B cell (primary cell): ENCODE data around the gene DCAF8L2. TPM values are rescaled to one million over a fixed set of nuclear protein-coding genes. Genes with fewer than 3 reads are reported as not detected.

ENCODE experiments used
- ATAC-seq: fragments of 200-7000 bp; cut with Tn5 transposase; one replicate; pipeline ENCODE4 v1.10.0; 2021; ENCODE audit warnings: low read depth, mild to moderate bottlenecking, moderate number of reproducible peaks, moderate library complexity
- CTCF ChIA-PET: fragments of 350-600 bp; sonication (Branson Sonifier 250); formaldehyde crosslinking; loops from one replicate; lab custom pipeline; 2021; ENCODE audit warnings: antibody characterized with exemption, inconsistent platforms; lab: Charles Lee
- POLR2A ChIA-PET: fragments of 350-600 bp; sonication (Branson Sonifier 250); formaldehyde crosslinking; loops from one replicate; lab custom pipeline; 2021; ENCODE audit warnings: antibody characterized with exemption; lab: Charles Lee
- DNase-seq: peaks from one replicate; pipeline ENCODE4 v3.0.0; 2013
- H2AFZ ChIP-seq: 2 replicates; pipeline ENCODE4 v1.6.1; 2012; ENCODE audit warnings: mild to moderate bottlenecking, low read depth, low read length; ENCODE audit not compliant: insufficient read depth, poor library complexity, severe bottlenecking
- H3K27ac ChIP-seq, 2 donors: 1 replicate in 1 of 2; 2 replicates in 1 of 2; pipeline ENCODE4 v1.5.1; 2012 to 2013; ENCODE audit warnings: low read length in 2 of 2, mild to moderate bottlenecking in 2 of 2, moderate library complexity in 1 of 2
- H3K27me3 ChIP-seq, 4 experiments: fragments of 200-600 bp in 1 of 4; sonication (generic) in 1 of 4; replicated peaks in 1 of 4; 1 replicate in 2 of 4; 2 replicates in 2 of 4; pipeline versions ENCODE4 v1.6.1 to v1.7.0; 2013 to 2016; ENCODE audit warnings: low read length in 3 of 4, mild to moderate bottlenecking in 2 of 4, mixed read lengths in 1 of 4, moderate library complexity in 1 of 4; ENCODE audit not compliant: insufficient read depth in 4 of 4, control insufficient read depth in 3 of 4; ENCODE audit errors: control extremely low read depth in 1 of 4
- H3K36me3 ChIP-seq, 2 experiments: replicated peaks in 1 of 2; 1 replicate in 1 of 2; 2 replicates in 1 of 2; pipeline versions ENCODE4 v1.6.1 to v1.7.1; 2013; ENCODE audit warnings: low read length in 1 of 2; ENCODE audit not compliant: insufficient read depth in 2 of 2, control insufficient read depth in 1 of 2; ENCODE audit errors: control extremely low read depth in 1 of 2, extremely low read depth in 1 of 2
- H3K4me1 ChIP-seq, 2 donors: fragments of 200-600 bp in 1 of 2; sonication (generic) in 1 of 2; 1 replicate in 1 of 2; 2 replicates in 1 of 2; pipeline versions ENCODE4 v1.5.1 to v1.6.1; 2013 to 2017; ENCODE audit warnings: low read length in 2 of 2; ENCODE audit not compliant: control insufficient read depth in 2 of 2, insufficient read depth in 2 of 2
- H3K4me2 ChIP-seq: replicated peaks from 2 replicates; pipeline ENCODE3; 2012; ENCODE audit warnings: mild to moderate bottlenecking, low read depth, low read length; ENCODE audit not compliant: poor library complexity, severe bottlenecking
- H3K4me3 ChIP-seq, 5 experiments: fragments of 200-600 bp in 1 of 5; sonication (generic) in 1 of 5; 1 replicate in 3 of 5; 2 replicates in 2 of 5; pipeline versions ENCODE4 v1.5.1 to v1.7.0; 2011 to 2016; ENCODE audit warnings: low read length in 4 of 5, mild to moderate bottlenecking in 4 of 5, low read depth in 2 of 5, control low read depth in 1 of 5, moderate library complexity in 1 of 5; ENCODE audit not compliant: insufficient read depth in 1 of 5; ENCODE audit errors: control extremely low read depth in 1 of 5, extremely low read depth in 1 of 5
- H3K79me2 ChIP-seq: fragments of 200-600 bp; sonication (generic); one replicate; pipeline ENCODE4 v1.6.0; 2016; ENCODE audit warnings: low read length; ENCODE audit not compliant: control insufficient read depth, insufficient read depth
- H3K9ac ChIP-seq: fragments of 200-600 bp; sonication (generic); 2 replicates; pipeline ENCODE4 v1.6.1; 2017; ENCODE audit warnings: mild to moderate bottlenecking, low read length, moderate library complexity
- H3K9me3 ChIP-seq, 3 donors: one replicate each; pipeline versions ENCODE4 v1.6.1 to v1.7.1; 2013; ENCODE audit warnings: low read length in 2 of 3; ENCODE audit not compliant: control insufficient read depth in 2 of 3, insufficient read depth in 1 of 3; ENCODE audit errors: control extremely low read depth in 1 of 3
- H4K20me1 ChIP-seq: 2 replicates; pipeline ENCODE4 v1.6.0; 2012; ENCODE audit warnings: mild to moderate bottlenecking, low read length; ENCODE audit not compliant: insufficient read depth, control insufficient read depth, poor library complexity, severe bottlenecking
- H3K27ac Mint-ChIP-seq: one replicate; pipeline ENCODE4 v1.8.0; 2021; ENCODE audit warnings: mixed read lengths
- H3K27me3 Mint-ChIP-seq: one replicate; pipeline ENCODE4 v1.8.0; 2021; ENCODE audit warnings: mixed read lengths
- H3K4me1 Mint-ChIP-seq: one replicate; pipeline ENCODE4 v1.8.0; 2021; ENCODE audit warnings: mixed read lengths
- H3K4me3 Mint-ChIP-seq: one replicate; pipeline ENCODE4 v1.8.0; 2021; ENCODE audit warnings: mixed read lengths
- H3K9me3 Mint-ChIP-seq: one replicate; pipeline ENCODE4 v1.8.0; 2022; ENCODE audit warnings: mixed read lengths; ENCODE audit not compliant: insufficient read depth
- CTCF ChIP-seq: fragments of 200-600 bp; IDR thresholded peaks from one replicate; pipeline ENCODE4 v1.8.0; 2022; ENCODE audit warnings: antibody characterized with exemption, mild to moderate bottlenecking
- EZH2 ChIP-seq: IDR thresholded peaks from 2 replicates; pipeline ENCODE4 v1.6.1; 2012; ENCODE audit warnings: borderline replicate concordance, low read depth, mild to moderate bottlenecking, moderate library complexity, low read length; ENCODE audit not compliant: insufficient read depth, poor library complexity, severe bottlenecking
- WGBS: methylation state at CpG from one replicate; pipeline ENCODE4 v1.1.5; 2013; ENCODE audit warnings: missing lambda C conversion rate; ENCODE audit not compliant: insufficient coverage; 5-methylcytosine and 5-hydroxymethylcytosine counted together
- intact Hi-C: fragments of 100-400 bp; cut with micrococcal nuclease; formaldehyde crosslinking; loops from one replicate; pipeline ENCODE4 v1.10.0; 2022
- polyA plus RNA-seq: library from polyadenylated mRNA; depleted of rRNA; stranded (reverse); fragments of >200 nt; gene quantifications from 2 replicates; pipeline ENCODE4 v1.2.3, GENCODE V29; 2012
- total RNA-seq, 2 donors: library from RNA; stranded (reverse); fragments of 120-200 nt in 1 of 2; gene quantifications; 1 replicate in 1 of 2; 2 replicates in 1 of 2; pipeline versions ENCODE4 v1.2.3 to v1.2.4, GENCODE V29; 2013 to 2022

Gene DCAF8L2
- total and polyA plus RNA-seq, 2 donors (not counting 1 experiment from before 2014, with no cell fraction given), result not detected

- no peak for TF ChIP-seq CTCF
- TF ChIP-seq EZH2, result no peak
- H3K9me3 ChIP-seq, result no peaks in the 10 kb centered on the region
- H3K4me2 ChIP-seq, result no peak overlapping the region
- DNase-seq, result no peak
- intact Hi-C loops, result no loop called here
- CTCF ChIA-PET, result no interaction called here
- no peak overlapping the region for H3K4me3 ChIP-seq
- Mint-ChIP-seq H3K4me3 (no peak overlapping the region), H3K27me3 (no peaks in the 10 kb centered on the region), H3K9me3 (no peaks in the 10 kb centered on the region), H3K27ac (no peak overlapping the region), H3K4me1 (no peaks in the 10 kb centered on the region)
- WGBS, result no CpG with 5 or more reads among the region's 2 CpGs
- ATAC-seq, result no peak
- H3K27me3 ChIP-seq, result no peaks in the 10 kb centered on the region
- no peak overlapping the region for H3K9ac ChIP-seq
- H2AFZ ChIP-seq, result no peak overlapping the region
- H3K79me2 ChIP-seq, result no peaks in the 10 kb centered on the region
- POLR2A ChIA-PET, result no interaction called here
- no peak overlapping the region for H3K27ac ChIP-seq
- no peaks in the 10 kb centered on the region for H3K4me1 ChIP-seq
- no peaks in the 10 kb centered on the region for H4K20me1 ChIP-seq
- no peaks in the 10 kb centered on the region for H3K36me3 ChIP-seq
These were observed 7.4 kb downstream of the DCAF8L2 start for GRCh38 chrX:27597508-27597907.

GRCh38 chrX:27598312-27598711 lies 8.2 kb downstream of the DCAF8L2 start:
- Histone ChIP-seq H2AFZ (no peak overlapping the region), H3K9me3 (no peaks in the 10 kb centered on the region), H3K4me2 (no peak overlapping the region), H3K4me3 (no peak overlapping the region), H3K9ac (no peak overlapping the region), H3K27me3 (no peaks in the 10 kb centered on the region), H3K79me2 (no peaks in the 10 kb centered on the region), H3K36me3 (no peaks in the 10 kb centered on the region), H3K4me1 (no peaks in the 10 kb centered on the region), H4K20me1 (no peaks in the 10 kb centered on the region), H3K27ac (no peak overlapping the region)
- ChIA-PET CTCF (no interaction called here), POLR2A (no interaction called here)
- Mint-ChIP-seq H3K4me1 (no peaks in the 10 kb centered on the region), H3K4me3 (no peak overlapping the region), H3K27me3 (no peaks in the 10 kb centered on the region), H3K9me3 (no peaks in the 10 kb centered on the region), H3K27ac (no peak overlapping the region)
- WGBS, result 69% methylated on average over 4 of the region's 9 CpGs
- no peak for TF ChIP-seq EZH2
- intact Hi-C loops, result no loop called here
- no peak for DNase-seq
- no peak for ATAC-seq
